GM21360 (cell line): Measurements from ENCODE around the gene WSCD1.

Experiments used
- ATAC-seq: cut with Tn5 transposase; IDR thresholded peaks from one replicate; pipeline ENCODE4 v1.9.1; 2021; ENCODE audit warnings: mild to moderate bottlenecking, moderate library complexity; ENCODE audit not compliant: unreplicated experiment

The WSCD1 gene

GRCh38 chr17:6147042-6147441 lies 76.9 kb downstream of the WSCD1 start:
- no peak for ATAC-seq

- no peak for ATAC-seq
Measured at GRCh38 chr17:6153375-6153774, 83.2 kb downstream of the WSCD1 start.

GRCh38 chr17:6157716-6158115 lies 87.5 kb downstream of the WSCD1 start:
- no peak for ATAC-seq

- ATAC-seq: no peak
Measured at GRCh38 chr17:6159541-6160231, 89.5 kb downstream of the WSCD1 start.

- ATAC-seq: no peak
Measured at GRCh38 chr17:6160232-6160555, 90.0 kb downstream of the WSCD1 start.

GRCh38 chr17:6160911-6161855 lies 91.0 kb downstream of the WSCD1 start:
- no peak for ATAC-seq

GRCh38 chr17:6162216-6162615 lies 92.0 kb downstream of the WSCD1 start:
- no peak for ATAC-seq

GRCh38 chr17:6162892-6163291 lies 92.7 kb downstream of the WSCD1 start:
- ATAC-seq: no peak

GRCh38 chr17:6163612-6164333 lies 93.6 kb downstream of the WSCD1 start:
- ATAC-seq: no peak

- ATAC-seq: no peak
Measured at GRCh38 chr17:6164996-6165395, 94.8 kb downstream of the WSCD1 start.

GRCh38 chr17:6165806-6166205 lies 95.6 kb downstream of the WSCD1 start:
- no peak for ATAC-seq

- ATAC-seq: no peak
Measured at GRCh38 chr17:6166492-6167179, 96.5 kb downstream of the WSCD1 start.

GRCh38 chr17:6168296-6168695 lies 98.1 kb downstream of the WSCD1 start:
- no peak for ATAC-seq

- no peak for ATAC-seq
Measured at GRCh38 chr17:6170349-6170748, 100.2 kb downstream of the WSCD1 start.

- no peak for ATAC-seq
Measured at GRCh38 chr17:6172642-6173330, 102.6 kb downstream of the WSCD1 start.

GRCh38 chr17:6173653-6174052 lies 103.5 kb downstream of the WSCD1 start:
- ATAC-seq: no peak
